Esophagus (tissue), 2 donors: Measurements from ENCODE around the gene KCNQ1OT1. TPM values are rescaled to one million over a fixed set of nuclear protein-coding genes. Genes with fewer than 3 reads are reported as not detected.

ENCODE experiments used
- H3K27ac ChIP-seq, 2 donors: one replicate each; pipeline ENCODE4 v1.5.1; 2013; ENCODE audit warnings: low read depth in 2 of 2, mild to moderate bottlenecking in 2 of 2, inconsistent platforms in 1 of 2, low read length in 1 of 2, moderate library complexity in 1 of 2
- H3K27me3 ChIP-seq, 2 donors: one replicate each; pipeline ENCODE4 v1.6.1; 2013; ENCODE audit warnings: low read length in 2 of 2, control low read depth in 1 of 2, mild to moderate bottlenecking in 1 of 2; ENCODE audit not compliant: insufficient read depth in 2 of 2, control insufficient read depth in 1 of 2
- H3K36me3 ChIP-seq, 2 donors: one replicate each; pipeline ENCODE4 v1.6.1; 2013; ENCODE audit warnings: low read length in 1 of 2; ENCODE audit not compliant: control insufficient read depth in 2 of 2, insufficient read depth in 2 of 2
- H3K4me1 ChIP-seq, 2 donors: one replicate each; pipeline ENCODE4 v1.6.1; 2013; ENCODE audit warnings: low read length in 1 of 2; ENCODE audit not compliant: control insufficient read depth in 2 of 2, insufficient read depth in 2 of 2
- H3K4me3 ChIP-seq, 2 donors: one replicate each; pipeline ENCODE4 v1.5.1; 2013; ENCODE audit warnings: low read length in 2 of 2, mild to moderate bottlenecking in 2 of 2, low read depth in 1 of 2, moderate library complexity in 1 of 2
- H3K9me3 ChIP-seq, 2 donors: one replicate each; pipeline ENCODE4 v1.6.1; 2013; ENCODE audit warnings: mild to moderate bottlenecking in 2 of 2, low read depth in 1 of 2, low read length in 1 of 2, moderate library complexity in 1 of 2; ENCODE audit not compliant: control insufficient read depth in 2 of 2, insufficient read depth in 1 of 2
- WGBS, 2 donors: extraction: QIAGEN DNeasy Blood & Tissue Kit; methylation state at CpG; one replicate each; pipeline ENCODE4 v1.1.7; 2013; 5-methylcytosine and 5-hydroxymethylcytosine counted together
- polyA plus RNA-seq, 2 donors: library from polyadenylated mRNA; stranded (reverse); fragments of 200-250 nt; gene quantifications; one replicate each; pipeline ENCODE4 v1.2.3, GENCODE V29; 2013
- donor health status: healthy with polysubstance abuse.
- donor health status: Bipolar disorder and iron deficiency.

Gene KCNQ1OT1
- polyA plus RNA-seq, 2 donors: 0.04 to 0.51 TPM

- Histone ChIP-seq H3K36me3 (no peaks in the 10 kb centered on the region), H3K9me3 (no peaks in the 10 kb centered on the region), H3K27ac (no peak overlapping the region), H3K4me1 (peaks cover 0 to 3% of the 10 kb centered on the region in 2 donors), H3K27me3 (no peaks in the 10 kb centered on the region), H3K4me3 (no peak overlapping the region)
- WGBS, 2 donors: 88% methylated on average over 12 of the region's 12 CpGs
Measured at GRCh38 chr11:2713094-2713493, 13.3 kb upstream of the KCNQ1OT1 start.

- Histone ChIP-seq H3K4me1 (peaks cover 0 to 3% of the 10 kb centered on the region in 2 donors), H3K27me3 (no peaks in the 10 kb centered on the region), H3K9me3 (peaks cover 0 to 3% of the 10 kb centered on the region in 2 donors), H3K4me3 (no peak overlapping the region), H3K36me3 (no peaks in the 10 kb centered on the region), H3K27ac (no peak overlapping the region)
- WGBS, 2 donors: 95 to 97% methylated on average over 6 of the region's 6 CpGs
Measured at GRCh38 chr11:2711161-2711560, 11.4 kb upstream of the KCNQ1OT1 start.

- H3K36me3 ChIP-seq: no peaks in the 10 kb centered on the region
Measured at GRCh38 chr11:2709429-2709828, 9.6 kb upstream of the KCNQ1OT1 start.

GRCh38 chr11:2708757-2709281, 9.0 kb upstream of the KCNQ1OT1 start:
- H3K27ac ChIP-seq: peak overlapping the region; percentile 48 to 57
- no peaks in the 10 kb centered on the region for H3K36me3 ChIP-seq
- peaks cover 0 to 4% of the 10 kb centered on the region in 2 donors for H3K9me3 ChIP-seq
- no peaks in the 10 kb centered on the region for H3K4me1 ChIP-seq
- no peak overlapping the region for H3K4me3 ChIP-seq
- no peaks in the 10 kb centered on the region for H3K27me3 ChIP-seq
- WGBS, 2 donors: 58 to 61% methylated on average over 14 of the region's 14 CpGs

More at GRCh38 chr11:2709429-2709828, 9.6 kb upstream of the KCNQ1OT1 start:
- Histone ChIP-seq H3K27ac (no peak overlapping the region), H3K9me3 (peaks cover 0 to 4% of the 10 kb centered on the region in 2 donors), H3K4me3 (no peak overlapping the region), H3K27me3 (no peaks in the 10 kb centered on the region), H3K4me1 (no peaks in the 10 kb centered on the region)
- 46 to 62% methylated on average over 8 of the region's 8 CpGs for WGBS, 2 donors

- Histone ChIP-seq H3K4me1 (no peaks in the 10 kb centered on the region), H3K9me3 (peaks cover 0 to 4% of the 10 kb centered on the region in 2 donors), H3K27ac (peak overlapping the region; percentile 48 to 57), H3K27me3 (no peaks in the 10 kb centered on the region), H3K36me3 (no peaks in the 10 kb centered on the region), H3K4me3 (no peak overlapping the region)
- WGBS, 2 donors: 44 to 46% methylated on average over 11 of the region's 11 CpGs
Measured at GRCh38 chr11:2708151-2708581, 8.4 kb upstream of the KCNQ1OT1 start.

GRCh38 chr11:2707736-2708135, 7.9 kb upstream of the KCNQ1OT1 start:
- H3K27me3 ChIP-seq: no peaks in the 10 kb centered on the region
- H3K9me3 ChIP-seq: peaks cover 0 to 4% of the 10 kb centered on the region in 2 donors
- H3K4me3 ChIP-seq: no peak overlapping the region
- H3K27ac ChIP-seq: peak overlapping the region in 1 of 2 donors; percentile 26
- 88 to 90% methylated on average over 7 of the region's 7 CpGs for WGBS, 2 donors
- H3K36me3 ChIP-seq: no peaks in the 10 kb centered on the region
- no peaks in the 10 kb centered on the region for H3K4me1 ChIP-seq

- H3K4me1 ChIP-seq: no peaks in the 10 kb centered on the region
- no peaks in the 10 kb centered on the region for H3K27me3 ChIP-seq
- no peak overlapping the region for H3K27ac ChIP-seq
- H3K9me3 ChIP-seq: peaks cover 0 to 4% of the 10 kb centered on the region in 2 donors
- WGBS, 2 donors: 95 to 97% methylated on average over 1 of the region's 1 CpG
- H3K4me3 ChIP-seq: no peak overlapping the region
- no peaks in the 10 kb centered on the region for H3K36me3 ChIP-seq
Measured at GRCh38 chr11:2706321-2706720, 6.5 kb upstream of the KCNQ1OT1 start.

- Histone ChIP-seq H3K4me1 (no peaks in the 10 kb centered on the region), H3K4me3 (no peak overlapping the region), H3K36me3 (no peaks in the 10 kb centered on the region), H3K9me3 (peaks cover 0 to 4% of the 10 kb centered on the region in 2 donors), H3K27ac (no peak overlapping the region), H3K27me3 (no peaks in the 10 kb centered on the region)
- 78 to 83% methylated on average over 14 of the region's 14 CpGs for WGBS, 2 donors
Measured at GRCh38 chr11:2704896-2705606, 5.3 kb upstream of the KCNQ1OT1 start.

GRCh38 chr11:2704356-2704755, 4.6 kb upstream of the KCNQ1OT1 start:
- H3K36me3 ChIP-seq: no peaks in the 10 kb centered on the region
- WGBS, 2 donors: 93 to 94% methylated on average over 6 of the region's 6 CpGs
- H3K9me3 ChIP-seq: peaks cover 0 to 4% of the 10 kb centered on the region in 2 donors
- no peaks in the 10 kb centered on the region for H3K4me1 ChIP-seq
- no peak overlapping the region for H3K4me3 ChIP-seq
- no peaks in the 10 kb centered on the region for H3K27me3 ChIP-seq
- H3K27ac ChIP-seq: no peak overlapping the region
